Activated CD8-positive, alpha-beta memory T cell treated with anti-CD3 and anti-CD28 coated beads for 1 hour (primary cell): ENCODE data around the gene HOXA11.

ENCODE experiments used
- DNase-seq, 2 donors: peaks; one replicate each; pipeline ENCODE4 v3.0.0-alpha.2; 2020; ENCODE audit warnings: low read depth in 1 of 2; ENCODE audit errors: extremely low read depth in 1 of 2

Gene HOXA11

DNA sequence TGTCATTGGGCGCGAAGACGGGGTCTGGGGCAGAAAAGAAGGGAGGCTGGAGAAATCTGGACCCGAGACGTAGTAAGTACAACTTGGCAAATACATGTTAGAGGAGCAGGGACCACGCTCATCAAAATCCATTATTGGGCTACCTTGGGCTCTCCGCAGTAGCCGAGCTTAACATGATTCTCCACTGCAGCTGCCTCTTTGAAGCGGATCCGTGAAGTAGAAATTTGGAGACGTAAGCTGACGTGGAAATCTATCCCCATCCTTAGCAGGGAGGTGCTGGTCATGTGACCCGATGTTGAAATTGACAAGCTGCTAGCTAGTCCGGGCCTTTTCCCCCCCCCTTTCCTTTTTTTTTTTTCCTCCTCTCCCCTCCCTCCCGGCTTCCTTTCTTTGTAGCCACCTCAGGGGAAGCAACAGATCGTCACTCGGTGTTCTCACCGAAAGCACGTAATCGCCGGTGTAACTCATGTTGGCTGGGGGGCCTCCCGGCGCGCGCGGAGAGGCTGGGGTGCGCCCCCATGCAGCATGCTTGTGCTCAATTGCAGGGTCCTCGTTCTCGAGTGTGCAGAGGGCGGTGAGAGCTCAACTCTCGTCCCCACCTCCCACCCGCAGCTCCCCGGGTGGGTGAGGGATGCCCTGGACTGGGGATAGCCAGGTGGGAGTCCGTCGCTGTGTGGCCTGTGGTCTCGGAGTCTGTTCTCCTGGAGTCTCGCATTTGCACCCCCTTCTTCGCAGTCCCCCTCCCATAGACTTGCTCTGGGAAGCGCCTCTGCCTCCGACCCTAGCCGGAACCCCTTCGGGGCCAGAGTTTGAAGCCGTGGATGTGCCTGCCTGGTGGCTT, at the start of gene HOXA11:
Gene HOXA11 (minus strand): TSS at position 220 of the 841 bp plus-strand sequence. CDS start 88 bp downstream, at position 132.
- DNase-seq: no peak

DNA sequence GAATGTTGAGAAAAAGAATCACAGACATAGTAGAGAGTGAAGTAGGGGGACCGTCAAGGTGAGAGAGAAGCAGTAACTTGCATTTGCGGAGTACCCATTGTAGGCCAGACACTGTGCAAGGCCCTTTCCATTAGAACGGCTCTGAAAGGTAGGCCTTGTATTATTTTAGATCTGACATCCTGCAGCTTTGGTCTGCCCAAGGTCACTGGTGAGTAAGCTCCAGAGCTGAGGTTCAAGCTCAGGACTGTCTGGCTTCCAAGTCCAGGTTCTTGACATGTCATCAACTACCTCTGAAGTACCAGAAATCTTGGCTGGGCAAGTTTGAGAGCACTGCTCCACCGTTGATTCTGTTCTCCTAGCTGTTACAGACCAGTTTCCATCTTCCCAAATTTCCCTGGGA, 44.4 kb upstream of the HOXA11 start:
- no peak for DNase-seq

- no peak for DNase-seq
Measured at GRCh38 chr7:27224983-27225934, 40.2 kb upstream of the HOXA11 start.

- DNase-seq: no peak
Measured at GRCh38 chr7:27223941-27224575, 39.0 kb upstream of the HOXA11 start.

- no peak for DNase-seq
Measured at GRCh38 chr7:27221201-27221797, 36.3 kb upstream of the HOXA11 start.

- no peak for DNase-seq
Measured at GRCh38 chr7:27220440-27220955, 35.5 kb upstream of the HOXA11 start.

DNA sequence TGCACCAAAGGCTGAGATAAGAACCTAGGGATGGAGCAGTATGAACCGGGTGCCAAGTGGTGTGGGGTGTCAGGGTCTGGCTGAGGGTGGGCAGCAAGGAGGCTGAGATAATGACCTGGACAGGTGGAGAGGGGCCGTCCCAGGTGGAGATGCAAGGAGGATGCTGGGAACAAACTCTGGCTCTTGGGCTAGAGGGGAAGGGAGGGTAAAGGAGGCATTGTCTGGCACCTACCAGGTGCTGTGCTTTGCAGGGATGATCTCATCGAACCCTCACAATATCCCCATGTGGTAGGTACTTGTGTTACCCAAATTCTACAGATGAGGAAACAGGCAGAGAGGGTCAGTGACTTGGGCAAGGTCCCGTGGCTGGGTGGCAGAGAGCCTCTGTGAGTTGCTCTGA, 34.8 kb upstream of the HOXA11 start:
- no peak for DNase-seq

GRCh38 chr7:27217951-27218350, 32.9 kb upstream of the HOXA11 start:
- DNase-seq: no peak

DNA sequence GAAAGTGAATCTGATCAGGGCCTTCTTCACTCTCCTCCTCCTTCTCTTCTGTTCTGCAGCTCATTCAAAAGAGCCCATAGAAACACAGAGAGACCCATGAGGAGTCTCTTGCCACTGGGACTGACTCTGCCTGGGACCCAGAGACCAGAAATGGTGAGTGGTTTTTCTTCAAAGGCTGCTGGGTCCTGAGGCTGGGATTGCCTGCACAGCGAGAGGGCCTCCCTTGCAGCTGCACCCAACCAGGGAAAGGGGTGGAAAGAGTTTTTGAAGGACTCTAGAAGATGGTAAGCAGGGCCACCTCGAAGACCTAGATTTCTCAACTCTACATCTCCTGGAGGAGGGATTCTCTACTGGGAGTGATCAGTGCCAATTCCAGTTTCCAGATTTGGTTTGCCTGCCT, 30.3 kb upstream of the HOXA11 start:
- DNase-seq: no peak

DNA sequence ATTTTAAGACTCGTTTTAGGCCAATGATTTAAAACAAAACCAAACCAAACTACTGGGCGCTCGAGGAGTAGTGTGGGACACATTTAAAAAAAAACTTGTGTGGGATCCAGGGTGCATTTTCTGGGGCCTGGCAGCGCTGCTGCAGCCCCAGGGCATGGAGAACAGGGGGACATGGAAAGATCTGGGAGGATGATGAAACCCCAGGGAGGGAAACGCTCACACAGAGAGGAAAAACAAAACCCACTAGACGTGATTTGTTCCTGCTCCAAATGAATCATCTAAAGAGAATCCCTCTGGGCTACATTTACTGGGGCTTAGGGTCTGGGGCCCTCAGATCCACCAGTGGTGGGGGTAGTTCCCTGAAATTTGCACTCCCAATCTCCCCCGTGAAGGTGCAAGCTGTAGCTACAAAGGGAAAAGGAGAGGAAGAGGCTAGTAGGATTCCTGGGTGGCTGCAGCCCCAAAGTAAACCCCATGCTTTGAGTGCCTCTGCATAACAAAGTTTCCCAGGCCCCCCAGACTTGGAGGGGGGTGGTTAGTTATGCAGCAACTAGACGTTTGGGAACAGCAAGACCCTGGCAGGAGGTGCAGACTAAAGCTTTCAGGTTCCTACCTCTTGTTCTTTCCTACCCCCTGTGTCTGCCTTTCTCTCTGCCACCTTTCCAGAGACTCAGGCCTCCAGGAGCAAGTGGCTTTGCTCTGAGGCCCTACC, 29.4 kb upstream of the HOXA11 start:
- no peak for DNase-seq

DNA sequence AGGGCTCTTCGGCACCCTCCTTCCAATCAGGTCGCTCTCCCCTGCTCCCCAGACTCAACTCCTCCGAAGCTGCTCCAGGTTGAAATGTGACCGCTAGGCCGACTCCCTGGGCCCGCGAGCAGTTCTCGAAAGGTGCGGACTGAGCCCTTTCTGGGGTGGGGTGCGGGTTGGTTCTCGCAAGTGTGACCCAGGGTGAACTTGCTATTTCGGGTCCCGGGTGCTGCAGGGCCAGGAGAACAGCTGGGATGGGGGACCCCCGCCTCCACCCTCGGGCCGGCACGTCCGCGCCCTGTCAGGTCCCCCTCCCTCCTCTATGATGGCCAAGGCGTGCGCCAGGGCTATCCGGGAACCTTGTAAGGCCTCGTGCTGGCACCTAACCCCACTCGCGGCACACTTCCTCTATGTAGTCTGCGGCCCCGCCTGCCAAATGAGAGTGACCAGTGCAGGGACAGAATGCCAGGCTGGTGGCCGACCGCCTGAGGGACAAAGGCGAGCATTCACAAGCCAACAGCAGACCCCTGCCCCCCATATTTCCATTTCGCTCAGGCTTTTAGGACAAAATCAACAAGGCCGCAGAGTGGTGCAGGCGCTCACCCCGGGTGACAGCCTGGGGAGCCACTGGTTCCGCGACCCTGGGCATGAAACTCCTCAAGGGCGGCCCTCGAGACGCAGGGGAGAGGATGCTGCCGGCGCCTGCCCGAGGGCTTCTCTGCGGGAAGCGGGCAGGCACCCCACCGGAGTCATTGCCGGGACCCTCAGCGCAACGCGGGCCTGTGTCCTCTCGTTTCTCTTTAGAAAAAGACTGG, 28.6 kb upstream of the HOXA11 start:
- no peak for DNase-seq

GRCh38 chr7:27212497-27213432, 27.7 kb upstream of the HOXA11 start:
- no peak for DNase-seq

DNA sequence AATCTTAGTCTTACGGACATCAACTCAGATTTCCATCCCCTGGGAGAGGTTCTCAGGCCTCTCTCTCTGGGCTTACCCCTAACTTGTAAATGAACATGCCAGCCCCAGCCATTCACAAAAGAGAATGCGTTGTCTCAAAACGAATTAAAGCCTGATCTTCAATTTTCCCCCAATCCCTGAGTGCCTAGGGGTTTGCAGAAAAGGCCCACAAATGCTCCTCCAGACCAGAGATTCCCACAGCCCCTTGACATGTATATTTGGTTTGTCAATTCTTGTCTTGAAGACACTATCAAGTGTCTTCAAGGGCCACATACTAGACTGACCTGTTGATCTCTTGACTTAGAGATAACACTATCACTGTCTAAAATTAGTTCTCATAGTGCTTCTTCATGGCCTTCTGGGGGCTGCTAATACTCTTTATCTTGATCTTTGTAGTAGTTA, 26.8 kb upstream of the HOXA11 start:
- no peak for DNase-seq

- DNase-seq: no peak
Measured at GRCh38 chr7:27211084-27211446, 26.0 kb upstream of the HOXA11 start.

DNA sequence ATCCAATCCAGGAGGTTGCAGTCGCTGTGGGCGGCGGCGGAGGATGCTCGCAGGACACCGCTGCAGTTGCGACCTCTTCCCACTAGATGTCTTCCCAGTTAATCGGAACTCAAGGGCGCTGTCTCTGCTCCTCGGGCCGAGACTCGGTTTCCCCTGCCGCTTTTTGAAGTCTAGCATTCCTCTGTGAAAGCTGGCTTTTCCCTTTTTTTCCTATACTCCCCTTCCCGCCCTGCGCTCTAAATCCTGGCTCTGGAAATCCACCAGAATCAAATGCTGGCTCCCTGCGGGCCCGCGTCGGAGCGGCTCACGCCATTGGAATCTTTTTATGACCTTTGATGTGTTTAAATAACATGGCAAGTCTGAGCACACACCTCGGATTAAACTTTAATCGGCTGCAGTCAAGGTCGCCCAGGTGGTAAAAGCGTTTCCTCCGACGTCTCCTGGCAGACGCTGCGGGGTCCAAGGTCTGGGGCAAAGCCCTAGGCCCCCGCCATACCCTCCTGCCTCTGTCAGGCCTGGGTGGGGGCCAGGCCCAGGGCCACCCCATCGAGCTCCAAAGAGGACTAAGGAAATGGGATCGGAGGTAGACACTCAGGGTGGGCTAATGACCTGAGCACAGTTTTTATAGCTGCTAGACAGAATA, 25.5 kb upstream of the HOXA11 start:
- no peak for DNase-seq

DNA sequence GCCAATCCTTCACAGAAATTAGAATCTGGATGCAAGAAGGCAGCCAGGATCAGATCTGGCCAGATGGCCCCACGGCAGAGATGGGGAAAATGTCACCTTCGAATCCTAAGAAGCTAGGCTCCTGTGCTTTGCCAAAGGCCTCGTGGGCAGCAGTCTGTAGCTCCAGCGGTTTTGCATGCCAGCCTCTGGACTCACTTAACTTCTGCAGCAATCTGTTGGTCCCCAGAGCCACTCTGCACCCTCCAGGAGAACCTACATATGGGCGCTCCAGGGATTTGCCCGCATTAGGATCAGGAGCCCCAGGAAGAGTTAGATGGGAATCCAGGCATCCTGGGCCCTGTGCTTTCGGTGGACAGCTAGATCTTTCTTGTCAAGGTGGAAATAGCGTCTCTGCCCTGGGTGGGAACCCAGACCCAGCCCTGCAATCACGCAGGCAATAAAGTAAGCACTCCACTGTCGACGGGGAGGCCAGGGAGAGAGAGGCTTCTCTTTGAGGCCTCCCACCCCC, 25.0 kb upstream of the HOXA11 start:
- no peak for DNase-seq

GRCh38 chr7:27208998-27209397, 24.0 kb upstream of the HOXA11 start:
- no peak for DNase-seq
